Ovary (tissue), 3 donors: ENCODE data around the gene GFY.

Experiments used
- EP300 ChIP-seq: sonication (generic); formaldehyde crosslinking; IDR thresholded peaks from one replicate; pipeline ENCODE4 v1.6.1; 2017; ENCODE audit warnings: antibody characterized with exemption
- POLR2A ChIP-seq: fragments of 450-650 bp; IDR thresholded peaks from one replicate; pipeline ENCODE4 v1.6.1; 2017; ENCODE audit warnings: antibody characterized with exemption, mild to moderate bottlenecking, moderate library complexity
- TF ChIP-seq, protein P1 (sequence below), 3 donors: fragments of 450-650 bp in 2 of 3; fragments of 200-600 bp in 1 of 3; IDR thresholded peaks; one replicate each; pipeline versions ENCODE4 v1.5.1 to v1.8.0; 2016 to 2022; ENCODE audit warnings: antibody characterized with exemption in 3 of 3, mild to moderate bottlenecking in 1 of 3
- donor health status: DM: no; HTN: no; CAD: no.

DNA sequence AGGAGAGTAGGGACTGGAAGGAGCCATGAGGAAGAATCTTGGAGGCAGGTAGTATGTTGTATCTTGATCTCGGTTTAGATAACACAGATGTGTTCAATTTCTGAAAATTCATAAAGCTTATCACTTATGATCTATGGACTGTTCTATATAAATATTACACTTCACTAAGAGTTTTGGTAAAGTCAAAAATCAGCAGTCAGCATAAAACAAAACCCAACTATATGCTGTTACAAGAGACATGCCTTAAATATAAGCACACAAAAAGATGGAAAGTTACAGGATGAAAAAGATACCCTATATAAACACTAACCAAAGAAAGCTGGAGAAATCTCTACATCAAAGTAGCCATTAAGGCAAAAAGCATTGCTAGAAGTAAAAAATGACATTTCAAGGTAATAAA, 41.6 kb upstream of the GFY start:
- TF ChIP-seq POLR2A (no peak), EP300 (no peak)
- TF ChIP-seq, protein P1, sequence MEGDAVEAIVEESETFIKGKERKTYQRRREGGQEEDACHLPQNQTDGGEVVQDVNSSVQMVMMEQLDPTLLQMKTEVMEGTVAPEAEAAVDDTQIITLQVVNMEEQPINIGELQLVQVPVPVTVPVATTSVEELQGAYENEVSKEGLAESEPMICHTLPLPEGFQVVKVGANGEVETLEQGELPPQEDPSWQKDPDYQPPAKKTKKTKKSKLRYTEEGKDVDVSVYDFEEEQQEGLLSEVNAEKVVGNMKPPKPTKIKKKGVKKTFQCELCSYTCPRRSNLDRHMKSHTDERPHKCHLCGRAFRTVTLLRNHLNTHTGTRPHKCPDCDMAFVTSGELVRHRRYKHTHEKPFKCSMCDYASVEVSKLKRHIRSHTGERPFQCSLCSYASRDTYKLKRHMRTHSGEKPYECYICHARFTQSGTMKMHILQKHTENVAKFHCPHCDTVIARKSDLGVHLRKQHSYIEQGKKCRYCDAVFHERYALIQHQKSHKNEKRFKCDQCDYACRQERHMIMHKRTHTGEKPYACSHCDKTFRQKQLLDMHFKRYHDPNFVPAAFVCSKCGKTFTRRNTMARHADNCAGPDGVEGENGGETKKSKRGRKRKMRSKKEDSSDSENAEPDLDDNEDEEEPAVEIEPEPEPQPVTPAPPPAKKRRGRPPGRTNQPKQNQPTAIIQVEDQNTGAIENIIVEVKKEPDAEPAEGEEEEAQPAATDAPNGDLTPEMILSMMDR (IDR thresholded peaks at IDR 0.05), result no peak
